CD14-positive monocyte (primary cell): ENCODE results near the gene CDH4. TPM values are rescaled to one million over a fixed set of nuclear protein-coding genes. Genes with fewer than 3 reads are reported as not detected.

Experiments used
- DNase-seq, 3 donors: peaks; one replicate each; pipeline ENCODE4 v3.0.0-alpha.2; 2011 to 2022
- H2AFZ ChIP-seq: 2 replicates; pipeline ENCODE4 v1.6.0; 2012; ENCODE audit warnings: mild to moderate bottlenecking, low read depth, low read length, inconsistent platforms; ENCODE audit not compliant: insufficient read depth, poor library complexity, severe bottlenecking
- H3K27ac ChIP-seq, 2 donors: 1 replicate in 1 of 2; 2 replicates in 1 of 2; pipeline ENCODE4 v1.5.1; 2012 to 2013; ENCODE audit warnings: low read length in 2 of 2, control low read depth in 1 of 2, inconsistent platforms in 1 of 2, low read depth in 1 of 2, mild to moderate bottlenecking in 1 of 2
- H3K27me3 ChIP-seq, 2 donors: one replicate each; pipeline versions ENCODE4 v1.6.0 to v1.6.1; 2011 to 2013; ENCODE audit warnings: low read length in 2 of 2; ENCODE audit not compliant: control insufficient read depth in 2 of 2, insufficient read depth in 2 of 2
- H3K36me3 ChIP-seq, 2 donors: replicated peaks in 1 of 2; 1 replicate in 1 of 2; 2 replicates in 1 of 2; pipeline versions ENCODE4 v1.5.1 to v1.6.1; 2012 to 2013; ENCODE audit warnings: low read length in 2 of 2, control low read depth in 1 of 2, inconsistent platforms in 1 of 2, mild to moderate bottlenecking in 1 of 2; ENCODE audit not compliant: insufficient read depth in 2 of 2, control insufficient read depth in 1 of 2
- H3K4me1 ChIP-seq, 2 donors: 1 replicate in 1 of 2; 2 replicates in 1 of 2; pipeline versions ENCODE4 v1.5.1 to v1.6.1; 2012 to 2013; ENCODE audit warnings: low read length in 2 of 2, control low read depth in 1 of 2, inconsistent platforms in 1 of 2, mild to moderate bottlenecking in 1 of 2, moderate library complexity in 1 of 2; ENCODE audit not compliant: insufficient read depth in 2 of 2, control insufficient read depth in 1 of 2
- H3K4me2 ChIP-seq: replicated peaks from 2 replicates; pipeline ENCODE3; 2012; ENCODE audit warnings: low read length, moderate library complexity, mild to moderate bottlenecking; ENCODE audit not compliant: poor library complexity, severe bottlenecking; ENCODE audit errors: extremely low read depth
- H3K4me3 ChIP-seq, 3 experiments: fragments of 200-600 bp in 1 of 3; sonication (generic) in 1 of 3; replicated peaks in 1 of 3; 1 replicate in 2 of 3; 2 replicates in 1 of 3; pipeline ENCODE4 v1.5.1; 2011 to 2013; ENCODE audit warnings: low read length in 3 of 3, mild to moderate bottlenecking in 3 of 3, control low read depth in 2 of 3, low read depth in 2 of 3, inconsistent platforms in 1 of 3, moderate library complexity in 1 of 3
- H3K79me2 ChIP-seq: 2 replicates; pipeline ENCODE4 v1.6.0; 2012; ENCODE audit warnings: mild to moderate bottlenecking, control low read depth, inconsistent platforms, low read length, moderate library complexity; ENCODE audit not compliant: insufficient read depth
- H3K9ac ChIP-seq: 2 replicates; pipeline ENCODE4 v1.6.0; 2017; ENCODE audit warnings: low read length, mild to moderate bottlenecking; ENCODE audit not compliant: insufficient read depth, poor library complexity, severe bottlenecking
- H3K9me3 ChIP-seq, 2 donors: replicated peaks in 1 of 2; 1 replicate in 1 of 2; 2 replicates in 1 of 2; pipeline versions ENCODE4 v1.5.1 to v1.6.1; 2012 to 2013; ENCODE audit warnings: low read length in 2 of 2, control low read depth in 1 of 2; ENCODE audit not compliant: control insufficient read depth in 1 of 2, insufficient read depth in 1 of 2
- H4K20me1 ChIP-seq: 2 replicates; pipeline ENCODE4 v1.6.0; 2012; ENCODE audit warnings: mild to moderate bottlenecking, low read length, control low read depth, moderate library complexity; ENCODE audit not compliant: insufficient read depth
- H3K27ac Mint-ChIP-seq, 7 donors: one replicate each; pipeline ENCODE4 v1.8.0; 2020; ENCODE audit warnings: mild to moderate bottlenecking in 7 of 7, mixed read lengths in 7 of 7, moderate library complexity in 6 of 7, inconsistent platforms in 2 of 7
- H3K27me3 Mint-ChIP-seq, 3 donors: one replicate each; pipeline ENCODE4 v1.8.0; 2021 to 2022; ENCODE audit warnings: low read depth in 3 of 3, mild to moderate bottlenecking in 3 of 3, mixed read lengths in 3 of 3, moderate library complexity in 3 of 3, inconsistent platforms in 1 of 3
- H3K36me3 Mint-ChIP-seq, 2 donors: one replicate each; pipeline ENCODE4 v1.8.0; 2020; ENCODE audit warnings: mixed read lengths in 2 of 2, inconsistent platforms in 1 of 2, mild to moderate bottlenecking in 1 of 2
- H3K4me1 Mint-ChIP-seq: one replicate; pipeline ENCODE4 v1.8.0; 2020; ENCODE audit warnings: mild to moderate bottlenecking, mixed read lengths
- H3K4me3 Mint-ChIP-seq, 2 donors: one replicate each; pipeline ENCODE4 v1.8.0; 2020; ENCODE audit warnings: mild to moderate bottlenecking in 2 of 2, mixed read lengths in 2 of 2, moderate library complexity in 1 of 2
- H3K9me3 Mint-ChIP-seq, 7 donors: one replicate each; pipeline ENCODE4 v1.8.0; 2020 to 2022; ENCODE audit warnings: mixed read lengths in 7 of 7, mild to moderate bottlenecking in 6 of 7, moderate library complexity in 6 of 7, inconsistent platforms in 2 of 7
- WGBS: methylation state at CpG from one replicate; pipeline ENCODE4 v1.1.5; 2013; ENCODE audit warnings: missing lambda C conversion rate; ENCODE audit not compliant: insufficient coverage; 5-methylcytosine and 5-hydroxymethylcytosine counted together
- intact Hi-C, 2 donors: fragments of 100-400 bp; cut with micrococcal nuclease; formaldehyde crosslinking; loops; one replicate each; pipeline versions ENCODE4 v1.15.0 to v1.15.1; 2023
- polyA plus RNA-seq, 3 donors: library from polyadenylated mRNA; depleted of rRNA in 1 of 3; unstranded in 2 of 3; stranded (reverse) in 1 of 3; fragments of 300-500 nt in 2 of 3; fragments of >200 nt in 1 of 3; fragmentation: Illumina TruSeq in 2 of 3; gene quantifications; 1 replicate in 2 of 3; 2 replicates in 1 of 3; pipeline ENCODE4 v1.2.3, GENCODE V29; 2012 to 2021
- TF ChIP-seq, protein P1 (sequence below): fragments of 200-600 bp; IDR thresholded peaks from one replicate; pipeline ENCODE4 v1.8.0; 2022; ENCODE audit warnings: antibody characterized with exemption, mild to moderate bottlenecking

Gene CDH4
- polyA plus RNA-seq, 3 donors = not detected

GRCh38 chr20:61263938-61264337 lies 11.9 kb downstream of the CDH4 start:
- Histone ChIP-seq H3K27ac (no peak overlapping the region), H3K9me3 (peaks cover 0 to 4% of the 10 kb centered on the region in 2 donors), H3K27me3 (no peaks in the 10 kb centered on the region), H2AFZ (no peak overlapping the region), H3K4me3 (no peak overlapping the region), H3K4me2 (no peak overlapping the region), H3K36me3 (no peaks in the 10 kb centered on the region), H3K9ac (no peak overlapping the region), H3K79me2 (no peaks in the 10 kb centered on the region), H3K4me1 (no peaks in the 10 kb centered on the region), H4K20me1 (no peaks in the 10 kb centered on the region)
- Mint-ChIP-seq H3K4me1 (peaks cover 4% of the 10 kb centered on the region), H3K36me3 (no peaks in the 10 kb centered on the region), H3K27me3 (peaks cover 0 to 6% (median 5%) of the 10 kb centered on the region in 3 donors), H3K9me3 (peaks cover 0 to 7% (median 0%) of the 10 kb centered on the region in 7 donors), H3K27ac (no peak overlapping the region), H3K4me3 (no peak overlapping the region)
- intact Hi-C loops = loop anchor here (10.0 kb wide), 1 partner anchor 1049 kb away; no protein-coding TSS in a partner anchor
- DNase-seq = no peak
- TF ChIP-seq, protein P1, sequence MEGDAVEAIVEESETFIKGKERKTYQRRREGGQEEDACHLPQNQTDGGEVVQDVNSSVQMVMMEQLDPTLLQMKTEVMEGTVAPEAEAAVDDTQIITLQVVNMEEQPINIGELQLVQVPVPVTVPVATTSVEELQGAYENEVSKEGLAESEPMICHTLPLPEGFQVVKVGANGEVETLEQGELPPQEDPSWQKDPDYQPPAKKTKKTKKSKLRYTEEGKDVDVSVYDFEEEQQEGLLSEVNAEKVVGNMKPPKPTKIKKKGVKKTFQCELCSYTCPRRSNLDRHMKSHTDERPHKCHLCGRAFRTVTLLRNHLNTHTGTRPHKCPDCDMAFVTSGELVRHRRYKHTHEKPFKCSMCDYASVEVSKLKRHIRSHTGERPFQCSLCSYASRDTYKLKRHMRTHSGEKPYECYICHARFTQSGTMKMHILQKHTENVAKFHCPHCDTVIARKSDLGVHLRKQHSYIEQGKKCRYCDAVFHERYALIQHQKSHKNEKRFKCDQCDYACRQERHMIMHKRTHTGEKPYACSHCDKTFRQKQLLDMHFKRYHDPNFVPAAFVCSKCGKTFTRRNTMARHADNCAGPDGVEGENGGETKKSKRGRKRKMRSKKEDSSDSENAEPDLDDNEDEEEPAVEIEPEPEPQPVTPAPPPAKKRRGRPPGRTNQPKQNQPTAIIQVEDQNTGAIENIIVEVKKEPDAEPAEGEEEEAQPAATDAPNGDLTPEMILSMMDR = no peak
- 92% methylated on average over 7 of the region's 9 CpGs for WGBS

- Histone ChIP-seq H3K9ac (no peak overlapping the region), H3K27ac (no peak overlapping the region), H4K20me1 (no peaks in the 10 kb centered on the region), H3K4me3 (no peak overlapping the region), H3K9me3 (peaks cover 0 to 2% of the 10 kb centered on the region in 2 donors), H3K4me2 (no peak overlapping the region), H3K4me1 (no peaks in the 10 kb centered on the region), H2AFZ (no peak overlapping the region), H3K36me3 (no peaks in the 10 kb centered on the region), H3K79me2 (no peaks in the 10 kb centered on the region), H3K27me3 (no peaks in the 10 kb centered on the region)
- H3K36me3 Mint-ChIP-seq = no peaks in the 10 kb centered on the region
- H3K27ac Mint-ChIP-seq = no peak overlapping the region
- H3K27me3 Mint-ChIP-seq = peaks cover 0 to 5% (median 4%) of the 10 kb centered on the region in 3 donors
- WGBS = 90% methylated on average over 5 of the region's 6 CpGs
- peaks cover 0 to 3% (median 0%) of the 10 kb centered on the region in 7 donors for H3K9me3 Mint-ChIP-seq
- H3K4me3 Mint-ChIP-seq = no peak overlapping the region
- TF ChIP-seq, protein P1 = no peak
- no peak for DNase-seq
- intact Hi-C loops = loop anchor here (10.0 kb wide), 1 partner anchor 1052 kb away; no protein-coding TSS in a partner anchor
- H3K4me1 Mint-ChIP-seq = peaks cover 4% of the 10 kb centered on the region
Measured at GRCh38 chr20:61267241-61267640, 15.2 kb downstream of the CDH4 start.
